K562 (cell line): ENCODE measurements around the gene SYNGR3. TPM values are rescaled to one million over a fixed set of nuclear protein-coding genes. Genes with fewer than 3 reads are reported as not detected.

Experiments used
- CSDE1 ChIP-seq, 2 experiments: fragments of 450-650 bp; IDR thresholded peaks; 2 replicates each; pipeline ENCODE4 v1.6.1; 2016; ENCODE audit warnings: mild to moderate bottlenecking in 1 of 2
- GATAD2A ChIP-seq: fragments of 450-650 bp; IDR thresholded peaks from 2 replicates; pipeline ENCODE4 v1.6.1; 2017
- NBN ChIP-seq: fragments of 450-650 bp; IDR thresholded peaks from 2 replicates; pipeline ENCODE4 v1.6.1; 2016; ENCODE audit warnings: low read depth, mild to moderate bottlenecking
- PKNOX1 ChIP-seq: fragments of 450-650 bp; IDR thresholded peaks from 2 replicates; pipeline ENCODE4 v1.6.1; 2016
- SAP30 ChIP-seq: fragments of 200-600 bp; sonication (generic); IDR thresholded peaks from 2 replicates; pipeline ENCODE4 v1.6.1; 2012; ENCODE audit warnings: borderline replicate concordance, low read depth, mild to moderate bottlenecking, moderate library complexity, low read length, control low read depth, inconsistent platforms; ENCODE audit not compliant: insufficient read depth, poor library complexity, severe bottlenecking
- SFPQ ChIP-seq: fragments of 200-400 bp; formaldehyde crosslinking; IDR thresholded peaks from 2 replicates; pipeline ENCODE4 v1.6.1; 2017; ENCODE audit warnings: mild to moderate bottlenecking, low read depth, low read length, moderate library complexity
- SMAD4 ChIP-seq: fragments of 250-450 bp; sonication (Bioruptor Pico); conservative IDR thresholded peaks from 2 replicates; pipeline ENCODE4 v1.8.0; 2021; ENCODE audit warnings: inconsistent platforms, mild to moderate bottlenecking, moderate library complexity
- XRCC4 ChIP-seq: IDR thresholded peaks from one replicate; pipeline ENCODE4 v1.6.1; 2011; ENCODE audit not compliant: insufficient read depth, insufficient read length; ENCODE audit errors: extremely low read depth
- ZBTB33 ChIP-seq: sonication (generic); formaldehyde crosslinking; IDR thresholded peaks from 2 replicates; pipeline ENCODE4 v1.8.1; 2023; ENCODE audit warnings: mild to moderate bottlenecking, missing genetic modification reagents
- ZNF274 ChIP-seq: IDR thresholded peaks from 2 replicates; pipeline ENCODE4 v1.6.1; 2011; ENCODE audit warnings: low read depth, mild to moderate bottlenecking, low read length, moderate library complexity, borderline replicate concordance
- ZNF41 ChIP-seq: fragments of 250-450 bp; sonication (Bioruptor Pico); conservative IDR thresholded peaks from 2 replicates; pipeline ENCODE4 v1.4.0; 2020; ENCODE audit warnings: mild to moderate bottlenecking
- ZNF561 ChIP-seq: fragments of 450-650 bp; formaldehyde crosslinking; conservative IDR thresholded peaks from 2 replicates; pipeline ENCODE4 v1.4.0; 2020; ENCODE audit warnings: mild to moderate bottlenecking, moderate library complexity
- ZSCAN29 ChIP-seq: fragments of 450-650 bp; IDR thresholded peaks from 2 replicates; pipeline ENCODE4 v1.6.1; 2017
- polyA plus RNA-seq, 8 experiments: library from polyadenylated mRNA; depleted of rRNA in 4 of 8; stranded (reverse) in 5 of 8; unstranded in 3 of 8; fragments of >200 nt; fragmentation: Nextera tagmentation in 2 of 8; fragmentation: Illumina TruSeq in 1 of 8; extraction: Ambion mirVana in 2 of 8; extraction: Trizol in 1 of 8; gene quantifications; 2 replicates each; pipeline versions ENCODE4 v1.2.1 to v1.2.3, GENCODE V29; 2011 to 2014; ENCODE audit warnings: inconsistent platforms in 1 of 8, missing spikeins in 1 of 8
- total RNA-seq, 7 experiments: library from RNA; depleted of rRNA in 6 of 7; stranded (reverse); fragments of >200 nt in 6 of 7; fragmentation: Illumina TruSeq in 2 of 7; extraction: Trizol in 2 of 7; gene quantifications; 2 replicates each; pipeline versions ENCODE4 v1.2.1 to v1.2.3, GENCODE V29; 2011 to 2021; ENCODE audit warnings: low replicate concordance in 1 of 7
- TF ChIP-seq, protein P1 (sequence below): fragments of 450-650 bp; IDR thresholded peaks from 2 replicates; pipeline ENCODE4 v1.6.1; 2016; ENCODE audit warnings: antibody characterized with exemption
- TF ChIP-seq, protein P2 (sequence below), 2 experiments: fragments of 150-350 bp in 1 of 2; IDR thresholded peaks; 2 replicates each; pipeline ENCODE4 v1.6.1; 2012 to 2016; ENCODE audit warnings: low read depth in 2 of 2, low read length in 2 of 2, mild to moderate bottlenecking in 1 of 2, moderate library complexity in 1 of 2

Gene SYNGR3
- total and polyA plus RNA-seq, 9 of the 15 experiments (the other 6 are each of a cell fraction or from before 2014, with no cell fraction given) = 3.7 to 69.2 (median 36.3) TPM

GRCh38 chr16:1942810-1943726, 46.7 kb upstream of the SYNGR3 start, which contains the start of gene MSRB1 (continued):
- TF ChIP-seq ZNF274 = no peak
- peak; percentile 17; the same call in 1 of the 2 replicates for TF ChIP-seq SMAD4 (CRISPR knock-in tag)
- TF ChIP-seq ZNF41 (CRISPR knock-in tag) = no peak
- 0 out of 2 replicates have a peak, but pooled peaks have one; percentile 26 for TF ChIP-seq ZNF561 (CRISPR knock-in tag)
- TF ChIP-seq, protein P1, sequence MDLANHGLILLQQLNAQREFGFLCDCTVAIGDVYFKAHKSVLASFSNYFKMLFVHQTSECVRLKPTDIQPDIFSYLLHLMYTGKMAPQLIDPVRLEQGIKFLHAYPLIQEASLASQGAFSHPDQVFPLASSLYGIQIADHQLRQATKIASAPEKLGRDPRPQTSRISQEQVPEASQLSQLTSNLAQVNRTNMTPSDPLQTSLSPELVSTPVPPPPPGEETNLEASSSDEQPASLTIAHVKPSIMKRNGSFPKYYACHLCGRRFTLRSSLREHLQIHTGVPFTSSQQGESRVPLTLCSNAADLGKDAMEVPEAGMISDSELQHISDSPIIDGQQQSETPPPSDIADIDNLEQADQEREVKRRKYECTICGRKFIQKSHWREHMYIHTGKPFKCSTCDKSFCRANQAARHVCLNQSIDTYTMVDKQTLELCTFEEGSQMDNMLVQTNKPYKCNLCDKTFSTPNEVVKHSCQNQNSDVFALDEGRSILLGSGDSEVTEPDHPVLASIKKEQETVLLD = peak; percentile 35; the same call in 1 of the 2 replicates
- no peak for TF ChIP-seq SFPQ
- peak; percentile 43; the same call in 1 of the 2 replicates for TF ChIP-seq PKNOX1
- TF ChIP-seq XRCC4 = no peak
- 0 out of 2 replicates have a peak, but pooled peaks have one; percentile 37 for TF ChIP-seq GATAD2A
- TF ChIP-seq SAP30 = peak; percentile 68
- TF ChIP-seq NBN = 0 out of 2 replicates have a peak, but pooled peaks have one; percentile 19
- TF ChIP-seq ZBTB33 (CRISPR knock-in tag) = no peak
- TF ChIP-seq, protein P2, sequence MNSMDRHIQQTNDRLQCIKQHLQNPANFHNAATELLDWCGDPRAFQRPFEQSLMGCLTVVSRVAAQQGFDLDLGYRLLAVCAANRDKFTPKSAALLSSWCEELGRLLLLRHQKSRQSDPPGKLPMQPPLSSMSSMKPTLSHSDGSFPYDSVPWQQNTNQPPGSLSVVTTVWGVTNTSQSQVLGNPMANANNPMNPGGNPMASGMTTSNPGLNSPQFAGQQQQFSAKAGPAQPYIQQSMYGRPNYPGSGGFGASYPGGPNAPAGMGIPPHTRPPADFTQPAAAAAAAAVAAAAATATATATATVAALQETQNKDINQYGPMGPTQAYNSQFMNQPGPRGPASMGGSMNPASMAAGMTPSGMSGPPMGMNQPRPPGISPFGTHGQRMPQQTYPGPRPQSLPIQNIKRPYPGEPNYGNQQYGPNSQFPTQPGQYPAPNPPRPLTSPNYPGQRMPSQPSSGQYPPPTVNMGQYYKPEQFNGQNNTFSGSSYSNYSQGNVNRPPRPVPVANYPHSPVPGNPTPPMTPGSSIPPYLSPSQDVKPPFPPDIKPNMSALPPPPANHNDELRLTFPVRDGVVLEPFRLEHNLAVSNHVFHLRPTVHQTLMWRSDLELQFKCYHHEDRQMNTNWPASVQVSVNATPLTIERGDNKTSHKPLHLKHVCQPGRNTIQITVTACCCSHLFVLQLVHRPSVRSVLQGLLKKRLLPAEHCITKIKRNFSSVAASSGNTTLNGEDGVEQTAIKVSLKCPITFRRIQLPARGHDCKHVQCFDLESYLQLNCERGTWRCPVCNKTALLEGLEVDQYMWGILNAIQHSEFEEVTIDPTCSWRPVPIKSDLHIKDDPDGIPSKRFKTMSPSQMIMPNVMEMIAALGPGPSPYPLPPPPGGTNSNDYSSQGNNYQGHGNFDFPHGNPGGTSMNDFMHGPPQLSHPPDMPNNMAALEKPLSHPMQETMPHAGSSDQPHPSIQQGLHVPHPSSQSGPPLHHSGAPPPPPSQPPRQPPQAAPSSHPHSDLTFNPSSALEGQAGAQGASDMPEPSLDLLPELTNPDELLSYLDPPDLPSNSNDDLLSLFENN (IDR thresholded peaks at IDR 0.05; ENCODE audit: low read depth in 2 of 2, low read length in 2 of 2) = no peak
- TF ChIP-seq ZSCAN29 = no peak
- TF ChIP-seq CSDE1 (IDR thresholded peaks at IDR 0.05) = no peak
